CD14-positive monocyte (primary cell): Measurements from ENCODE around the gene TKTL1. TPM values are rescaled to one million over a fixed set of nuclear protein-coding genes. Genes with fewer than 3 reads are reported as not detected.

Experiments used
- DNase-seq, 3 donors: peaks; one replicate each; pipeline ENCODE4 v3.0.0-alpha.2; 2011 to 2022
- H2AFZ ChIP-seq: 2 replicates; pipeline ENCODE4 v1.6.0; 2012; ENCODE audit warnings: mild to moderate bottlenecking, low read depth, low read length, inconsistent platforms; ENCODE audit not compliant: insufficient read depth, poor library complexity, severe bottlenecking
- H3K27ac ChIP-seq, 2 donors: 1 replicate in 1 of 2; 2 replicates in 1 of 2; pipeline ENCODE4 v1.5.1; 2012 to 2013; ENCODE audit warnings: low read length in 2 of 2, control low read depth in 1 of 2, inconsistent platforms in 1 of 2, low read depth in 1 of 2, mild to moderate bottlenecking in 1 of 2
- H3K27me3 ChIP-seq, 2 donors: one replicate each; pipeline versions ENCODE4 v1.6.0 to v1.6.1; 2011 to 2013; ENCODE audit warnings: low read length in 2 of 2; ENCODE audit not compliant: control insufficient read depth in 2 of 2, insufficient read depth in 2 of 2
- H3K36me3 ChIP-seq, 2 donors: replicated peaks in 1 of 2; 1 replicate in 1 of 2; 2 replicates in 1 of 2; pipeline versions ENCODE4 v1.5.1 to v1.6.1; 2012 to 2013; ENCODE audit warnings: low read length in 2 of 2, control low read depth in 1 of 2, inconsistent platforms in 1 of 2, mild to moderate bottlenecking in 1 of 2; ENCODE audit not compliant: insufficient read depth in 2 of 2, control insufficient read depth in 1 of 2
- H3K4me1 ChIP-seq, 2 donors: 1 replicate in 1 of 2; 2 replicates in 1 of 2; pipeline versions ENCODE4 v1.5.1 to v1.6.1; 2012 to 2013; ENCODE audit warnings: low read length in 2 of 2, control low read depth in 1 of 2, inconsistent platforms in 1 of 2, mild to moderate bottlenecking in 1 of 2, moderate library complexity in 1 of 2; ENCODE audit not compliant: insufficient read depth in 2 of 2, control insufficient read depth in 1 of 2
- H3K4me2 ChIP-seq: replicated peaks from 2 replicates; pipeline ENCODE3; 2012; ENCODE audit warnings: low read length, moderate library complexity, mild to moderate bottlenecking; ENCODE audit not compliant: poor library complexity, severe bottlenecking; ENCODE audit errors: extremely low read depth
- H3K4me3 ChIP-seq, 3 experiments: fragments of 200-600 bp in 1 of 3; sonication (generic) in 1 of 3; replicated peaks in 1 of 3; 1 replicate in 2 of 3; 2 replicates in 1 of 3; pipeline ENCODE4 v1.5.1; 2011 to 2013; ENCODE audit warnings: low read length in 3 of 3, mild to moderate bottlenecking in 3 of 3, control low read depth in 2 of 3, low read depth in 2 of 3, inconsistent platforms in 1 of 3, moderate library complexity in 1 of 3
- H3K79me2 ChIP-seq: 2 replicates; pipeline ENCODE4 v1.6.0; 2012; ENCODE audit warnings: mild to moderate bottlenecking, control low read depth, inconsistent platforms, low read length, moderate library complexity; ENCODE audit not compliant: insufficient read depth
- H3K9ac ChIP-seq: 2 replicates; pipeline ENCODE4 v1.6.0; 2017; ENCODE audit warnings: low read length, mild to moderate bottlenecking; ENCODE audit not compliant: insufficient read depth, poor library complexity, severe bottlenecking
- H3K9me3 ChIP-seq, 2 donors: replicated peaks in 1 of 2; 1 replicate in 1 of 2; 2 replicates in 1 of 2; pipeline versions ENCODE4 v1.5.1 to v1.6.1; 2012 to 2013; ENCODE audit warnings: low read length in 2 of 2, control low read depth in 1 of 2; ENCODE audit not compliant: control insufficient read depth in 1 of 2, insufficient read depth in 1 of 2
- H4K20me1 ChIP-seq: 2 replicates; pipeline ENCODE4 v1.6.0; 2012; ENCODE audit warnings: mild to moderate bottlenecking, low read length, control low read depth, moderate library complexity; ENCODE audit not compliant: insufficient read depth
- H3K27ac Mint-ChIP-seq, 7 donors: one replicate each; pipeline ENCODE4 v1.8.0; 2020; ENCODE audit warnings: mild to moderate bottlenecking in 7 of 7, mixed read lengths in 7 of 7, moderate library complexity in 6 of 7, inconsistent platforms in 2 of 7
- H3K27me3 Mint-ChIP-seq, 3 donors: one replicate each; pipeline ENCODE4 v1.8.0; 2021 to 2022; ENCODE audit warnings: low read depth in 3 of 3, mild to moderate bottlenecking in 3 of 3, mixed read lengths in 3 of 3, moderate library complexity in 3 of 3, inconsistent platforms in 1 of 3
- H3K36me3 Mint-ChIP-seq, 2 donors: one replicate each; pipeline ENCODE4 v1.8.0; 2020; ENCODE audit warnings: mixed read lengths in 2 of 2, inconsistent platforms in 1 of 2, mild to moderate bottlenecking in 1 of 2
- H3K4me1 Mint-ChIP-seq: one replicate; pipeline ENCODE4 v1.8.0; 2020; ENCODE audit warnings: mild to moderate bottlenecking, mixed read lengths
- H3K4me3 Mint-ChIP-seq, 2 donors: one replicate each; pipeline ENCODE4 v1.8.0; 2020; ENCODE audit warnings: mild to moderate bottlenecking in 2 of 2, mixed read lengths in 2 of 2, moderate library complexity in 1 of 2
- H3K9me3 Mint-ChIP-seq, 7 donors: one replicate each; pipeline ENCODE4 v1.8.0; 2020 to 2022; ENCODE audit warnings: mixed read lengths in 7 of 7, mild to moderate bottlenecking in 6 of 7, moderate library complexity in 6 of 7, inconsistent platforms in 2 of 7
- WGBS: methylation state at CpG from one replicate; pipeline ENCODE4 v1.1.5; 2013; ENCODE audit warnings: missing lambda C conversion rate; ENCODE audit not compliant: insufficient coverage; 5-methylcytosine and 5-hydroxymethylcytosine counted together
- intact Hi-C, 2 donors: fragments of 100-400 bp; cut with micrococcal nuclease; formaldehyde crosslinking; loops; one replicate each; pipeline versions ENCODE4 v1.15.0 to v1.15.1; 2023
- polyA plus RNA-seq, 3 donors: library from polyadenylated mRNA; depleted of rRNA in 1 of 3; unstranded in 2 of 3; stranded (reverse) in 1 of 3; fragments of 300-500 nt in 2 of 3; fragments of >200 nt in 1 of 3; fragmentation: Illumina TruSeq in 2 of 3; gene quantifications; 1 replicate in 2 of 3; 2 replicates in 1 of 3; pipeline ENCODE4 v1.2.3, GENCODE V29; 2012 to 2021
- TF ChIP-seq, protein P1 (sequence below): fragments of 200-600 bp; IDR thresholded peaks from one replicate; pipeline ENCODE4 v1.8.0; 2022; ENCODE audit warnings: antibody characterized with exemption, mild to moderate bottlenecking

The TKTL1 gene
- polyA plus RNA-seq, 3 donors = 0.20 to 1.3 (median 0.60) TPM

DNA sequence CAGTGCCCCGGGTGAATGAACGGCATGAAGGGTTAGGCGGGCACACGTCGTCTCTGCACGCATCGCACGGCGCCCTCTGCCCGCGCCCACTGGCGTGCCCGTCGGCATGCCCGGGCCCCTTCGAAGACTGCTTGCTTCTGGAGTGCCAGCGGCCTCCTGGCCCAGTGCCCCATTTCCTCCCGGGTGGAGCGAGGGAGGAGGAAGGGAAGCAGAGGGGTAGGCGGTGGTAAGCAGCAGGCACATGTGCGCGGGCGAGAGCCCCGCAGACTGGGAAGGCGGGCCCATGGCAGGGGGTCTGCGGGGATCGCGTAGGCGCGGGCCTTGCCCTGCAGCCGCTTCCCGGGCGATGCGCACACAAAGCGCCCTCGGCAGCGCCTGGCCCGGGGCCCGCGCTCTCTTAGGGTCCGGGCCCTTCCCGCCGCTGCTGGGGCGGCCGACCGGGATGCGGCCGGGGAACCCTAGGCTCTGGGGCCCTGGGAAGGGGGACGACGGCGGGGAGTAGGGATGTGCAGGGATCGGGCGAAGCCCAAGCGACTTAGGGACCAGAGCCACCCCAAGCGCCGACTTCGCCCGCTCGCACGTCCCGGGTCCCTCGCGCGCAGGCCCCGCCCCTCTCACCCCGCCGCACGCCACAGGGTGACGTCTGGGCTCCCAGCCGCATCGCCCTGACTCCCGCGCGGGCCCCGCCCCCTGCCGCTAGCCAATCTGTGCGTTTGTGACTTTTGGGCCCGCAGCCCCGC is 82.6 kb downstream of the TKTL1 start:
- Mint-ChIP-seq H3K36me3 (peaks cover 5 to 10% of the 10 kb centered on the region in 2 donors), H3K27ac (peak overlapping the region; percentile 83 to 93 (median 90)), H3K4me1 (peaks cover 27% of the 10 kb centered on the region), H3K27me3 (peaks cover 3 to 13% (median 8%) of the 10 kb centered on the region in 3 donors), H3K9me3 (peaks cover 0 to 26% (median 7%) of the 10 kb centered on the region in 7 donors), H3K4me3 (peak overlapping the region; percentile 59 to 60)
- no peaks in the 10 kb centered on the region for H3K36me3 ChIP-seq
- no peaks in the 10 kb centered on the region for H3K9me3 ChIP-seq
- H4K20me1 ChIP-seq = peaks cover 4% of the 10 kb centered on the region
- TF ChIP-seq, protein P1, sequence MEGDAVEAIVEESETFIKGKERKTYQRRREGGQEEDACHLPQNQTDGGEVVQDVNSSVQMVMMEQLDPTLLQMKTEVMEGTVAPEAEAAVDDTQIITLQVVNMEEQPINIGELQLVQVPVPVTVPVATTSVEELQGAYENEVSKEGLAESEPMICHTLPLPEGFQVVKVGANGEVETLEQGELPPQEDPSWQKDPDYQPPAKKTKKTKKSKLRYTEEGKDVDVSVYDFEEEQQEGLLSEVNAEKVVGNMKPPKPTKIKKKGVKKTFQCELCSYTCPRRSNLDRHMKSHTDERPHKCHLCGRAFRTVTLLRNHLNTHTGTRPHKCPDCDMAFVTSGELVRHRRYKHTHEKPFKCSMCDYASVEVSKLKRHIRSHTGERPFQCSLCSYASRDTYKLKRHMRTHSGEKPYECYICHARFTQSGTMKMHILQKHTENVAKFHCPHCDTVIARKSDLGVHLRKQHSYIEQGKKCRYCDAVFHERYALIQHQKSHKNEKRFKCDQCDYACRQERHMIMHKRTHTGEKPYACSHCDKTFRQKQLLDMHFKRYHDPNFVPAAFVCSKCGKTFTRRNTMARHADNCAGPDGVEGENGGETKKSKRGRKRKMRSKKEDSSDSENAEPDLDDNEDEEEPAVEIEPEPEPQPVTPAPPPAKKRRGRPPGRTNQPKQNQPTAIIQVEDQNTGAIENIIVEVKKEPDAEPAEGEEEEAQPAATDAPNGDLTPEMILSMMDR = no peak
- WGBS = under 1% methylated on average over 33 of the region's 79 CpGs
- H3K4me3 ChIP-seq = peak overlapping the region in 2 of 3 experiments; percentile 23 to 34
- H2AFZ ChIP-seq = no peak overlapping the region
- peak overlapping the region; percentile 75 to 92 for H3K27ac ChIP-seq
- peak overlapping the region; percentile 85 for H3K9ac ChIP-seq
- H3K4me1 ChIP-seq = peaks cover 42 to 44% of the 10 kb centered on the region in 2 donors
- peak overlapping the region; percentile 55 for H3K4me2 ChIP-seq
- H3K79me2 ChIP-seq = peaks cover 21% of the 10 kb centered on the region
- intact Hi-C loops = no loop called here
- peak; percentile 37 to 49 (median 38) for DNase-seq
- no peaks in the 10 kb centered on the region for H3K27me3 ChIP-seq

DNA sequence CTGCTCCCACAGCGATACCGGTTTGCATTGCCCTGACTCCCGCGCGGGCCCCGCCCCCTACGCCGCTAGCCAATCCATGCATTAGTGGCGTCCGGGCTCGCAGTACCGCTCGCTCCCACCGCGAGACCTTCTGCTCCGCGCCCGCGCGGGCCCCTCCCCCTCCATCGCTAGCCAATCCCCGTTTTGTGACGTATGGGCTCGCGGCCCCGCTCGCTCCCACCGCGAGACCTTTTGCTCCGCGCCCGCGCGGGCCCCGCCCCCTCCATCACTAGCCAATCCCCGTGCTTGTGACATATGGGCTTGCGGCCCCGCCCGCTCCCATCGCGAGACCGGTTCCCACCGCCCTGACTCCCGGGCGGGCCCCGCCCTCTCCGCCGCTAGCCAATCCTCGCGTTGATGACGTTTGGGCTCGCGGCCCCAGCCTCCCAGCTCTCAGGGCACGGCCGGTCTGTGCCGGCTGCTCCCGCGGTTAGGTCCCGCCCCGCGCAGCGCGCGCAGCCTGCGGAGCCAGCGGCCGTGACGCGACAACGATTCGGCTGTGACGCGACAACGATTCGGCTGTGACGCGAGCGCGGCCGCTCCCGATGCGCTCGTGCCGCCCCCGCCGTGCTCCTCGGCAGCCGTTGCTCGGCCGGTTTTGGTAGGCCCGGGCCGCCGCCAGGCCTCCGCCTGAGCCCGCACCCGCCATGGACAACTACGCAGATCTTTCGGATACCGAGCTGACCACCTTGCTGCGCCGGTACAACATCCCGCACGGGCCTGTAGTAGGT is 83.4 kb downstream of the TKTL1 start, which contains the start of gene EMD:
EMD (plus strand) TSS at position 497 of the 770 bp plus-strand sequence; CDS start at position 687, 190 bp downstream.
- Mint-ChIP-seq H3K36me3 (peaks cover 5 to 10% of the 10 kb centered on the region in 2 donors), H3K27me3 (peaks cover 3 to 12% (median 7%) of the 10 kb centered on the region in 3 donors), H3K4me3 (peak within 1 kb of the TSS; percentile 77 to 84), H3K9me3 (peaks cover 0 to 26% (median 7%) of the 10 kb centered on the region in 7 donors), H3K27ac (peak within 1 kb of the TSS; percentile 88 to 95 (median 93)), H3K4me1 (peaks cover 25% of the 10 kb centered on the region)
- Histone ChIP-seq H3K4me3 (peak within 1 kb of the TSS; percentile 69 to 78 (median 74)), H3K9me3 (no peaks in the 10 kb centered on the region), H3K36me3 (no peaks in the 10 kb centered on the region), H3K27ac (peak within 1 kb of the TSS; percentile 84 to 95), H3K4me2 (peak within 1 kb of the TSS; percentile 73), H3K9ac (peak within 1 kb of the TSS; percentile 97), H4K20me1 (peaks cover under 1% of the 10 kb centered on the region), H2AFZ (no peak within 1 kb of the TSS), H3K4me1 (peaks cover 36% of the 10 kb centered on the region in 2 donors), H3K27me3 (no peaks in the 10 kb centered on the region), H3K79me2 (peaks cover 16% of the 10 kb centered on the region)
- intact Hi-C loops = no loop called here
- peak; percentile 95 to 98 (median 98) for DNase-seq
- under 1% methylated on average over 76 of the region's 103 CpGs for WGBS
- TF ChIP-seq, protein P1 = no peak
